Ammon's horn (tissue), 1 donor: Measurements from ENCODE around the gene KCNJ5.

Source experiments
- DNase-seq: peaks from one replicate; pipeline ENCODE4 v3.0.0-alpha.2; 2016; ENCODE audit warnings: low spot score

Gene KCNJ5

GRCh38 chr11:128956401-128957201 lies 65.4 kb downstream of the KCNJ5 start:
- DNase-seq, result peak; percentile 81

- DNase-seq, result no peak
These were observed 66.0 kb downstream of the KCNJ5 start for GRCh38 chr11:128957202-128957482.

- DNase-seq, result no peak
These were observed 70.5 kb downstream of the KCNJ5 start for GRCh38 chr11:128961645-128962044.

GRCh38 chr11:128962896-128963295 lies 71.7 kb downstream of the KCNJ5 start:
- no peak for DNase-seq

- DNase-seq, result peak; percentile 50
These were observed 72.7 kb downstream of the KCNJ5 start for GRCh38 chr11:128963744-128964325.

GRCh38 chr11:128964463-128964930 lies 73.3 kb downstream of the KCNJ5 start:
- DNase-seq, result no peak

GRCh38 chr11:128965485-128965884 lies 74.3 kb downstream of the KCNJ5 start:
- peak; percentile 33 for DNase-seq

GRCh38 chr11:128967578-128967977 lies 76.4 kb downstream of the KCNJ5 start:
- DNase-seq, result no peak

GRCh38 chr11:128968916-128969315 lies 77.8 kb downstream of the KCNJ5 start:
- DNase-seq, result no peak
